MCF 10A (cell line): Measurements from ENCODE around the gene TMUB1. TPM values are rescaled to one million over a fixed set of nuclear protein-coding genes. Genes with fewer than 3 reads are reported as not detected.

ENCODE experiments used
- BruUV-seq: library from RNA; stranded (reverse); fragments of 400-500 nt; replicated peaks from 2 replicates; lab custom pipeline; 2021; lab: Mats Ljungman, UMichigan
- CTCF ChIA-PET: fragments of 300-600 bp; sonication (Branson Sonifier 250); formaldehyde crosslinking; extraction: SDS; loops from one replicate; lab custom pipeline; 2021; ENCODE audit warnings: antibody characterized with exemption, inconsistent platforms; lab: Yijun Ruan, JAX
- POLR2A ChIA-PET: fragments of 300-600, 350-650 bp; sonication (Branson Sonifier 250); formaldehyde crosslinking; extraction: SDS; loops from one replicate; lab custom pipeline; 2020; ENCODE audit warnings: antibody characterized with exemption, inconsistent platforms; lab: Yijun Ruan, JAX
- DNase-seq: peaks from one replicate; pipeline ENCODE4 v3.0.0-alpha.2; 2018; ENCODE audit not compliant: unreplicated experiment
- H3K27ac Mint-ChIP-seq: one replicate; pipeline ENCODE4 v1.8.0; 2022; ENCODE audit warnings: mild to moderate bottlenecking, low read depth, mixed read lengths; ENCODE audit not compliant: unreplicated experiment
- H3K27me3 Mint-ChIP-seq: one replicate; pipeline ENCODE4 v1.8.0; 2022; ENCODE audit warnings: mixed read lengths; ENCODE audit not compliant: insufficient read depth, unreplicated experiment
- H3K36me3 Mint-ChIP-seq: one replicate; pipeline ENCODE4 v1.8.0; 2022; ENCODE audit warnings: mild to moderate bottlenecking, moderate library complexity, mixed read lengths; ENCODE audit not compliant: insufficient read depth, unreplicated experiment
- H3K4me1 Mint-ChIP-seq: one replicate; pipeline ENCODE4 v1.8.0; 2022; ENCODE audit warnings: mixed read lengths; ENCODE audit not compliant: insufficient read depth, unreplicated experiment
- H3K4me3 Mint-ChIP-seq: one replicate; pipeline ENCODE4 v1.8.0; 2022; ENCODE audit warnings: mild to moderate bottlenecking, moderate library complexity, mixed read lengths; ENCODE audit not compliant: unreplicated experiment
- H3K9me3 Mint-ChIP-seq: one replicate; pipeline ENCODE4 v1.8.0; 2022; ENCODE audit warnings: mixed read lengths; ENCODE audit not compliant: unreplicated experiment
- intact Hi-C: fragments of 100-400 bp; cut with micrococcal nuclease; formaldehyde crosslinking; loops from 2 replicates; pipeline ENCODE4 v1.14.1; 2022
- total RNA-seq: library from RNA; stranded (reverse); gene quantifications from 2 replicates; pipeline ENCODE4 v1.2.3, GENCODE V29; 2022
- TF ChIP-seq, protein P1 (sequence below): fragments of 200-600 bp; IDR thresholded peaks from one replicate; pipeline ENCODE4 v1.8.0; 2022; ENCODE audit warnings: antibody characterized with exemption, mild to moderate bottlenecking; ENCODE audit not compliant: unreplicated experiment

The TMUB1 gene
- total RNA-seq, 1 experiment from 2014 or later = 30.1 TPM

DNA sequence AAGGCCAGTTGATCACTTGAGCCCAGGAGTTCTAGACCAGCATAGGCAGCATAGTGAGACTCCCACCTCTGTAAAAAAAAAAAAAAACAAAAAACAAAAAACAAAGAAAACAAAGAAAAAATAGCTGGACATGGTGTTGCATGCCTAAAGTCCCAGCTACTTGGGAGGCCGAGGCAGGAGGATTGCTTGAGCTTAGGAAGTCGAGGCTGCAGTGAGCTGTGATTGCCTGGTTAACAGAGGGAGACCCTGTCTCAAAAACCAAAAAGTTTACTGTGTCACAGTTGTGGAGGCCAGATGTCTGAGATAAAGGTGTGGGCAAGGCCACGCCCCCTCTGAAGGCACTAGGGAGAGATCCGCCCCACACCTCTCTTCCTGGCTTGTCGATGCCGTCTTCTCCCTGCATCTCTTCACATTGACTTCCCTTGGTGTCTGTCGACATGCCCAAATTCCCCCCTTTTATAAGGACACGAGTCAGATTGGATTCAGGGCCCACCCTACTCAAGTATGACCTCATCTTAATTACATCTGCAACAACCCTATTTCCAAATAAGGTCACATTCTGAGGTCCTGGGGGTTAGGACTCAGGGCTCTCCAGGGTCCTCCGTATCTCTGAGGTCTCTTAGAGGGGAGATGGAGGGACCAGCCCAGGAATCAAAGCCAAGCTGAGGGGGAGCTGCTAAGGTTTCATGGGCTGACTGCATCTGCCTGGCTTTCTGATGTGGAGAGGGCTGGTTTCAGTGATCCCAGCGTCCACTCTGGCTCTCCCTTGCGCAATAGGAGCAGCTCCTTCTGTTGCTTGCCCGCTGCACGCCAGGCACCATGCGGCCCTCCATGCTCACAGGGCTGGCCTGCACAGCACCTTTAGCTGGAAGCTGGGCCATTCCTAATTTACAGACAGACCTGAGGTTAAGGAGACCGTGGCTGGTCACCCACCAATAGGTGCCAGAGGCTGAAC is 26.1 kb upstream of the TMUB1 start:
- Mint-ChIP-seq H3K27ac (peak overlapping the region; percentile 13), H3K4me3 (no peak overlapping the region), H3K27me3 (no peaks in the 10 kb centered on the region), H3K36me3 (peaks cover 25% of the 10 kb centered on the region), H3K9me3 (no peaks in the 10 kb centered on the region), H3K4me1 (peaks cover 23% of the 10 kb centered on the region)
- TF ChIP-seq, protein P1, sequence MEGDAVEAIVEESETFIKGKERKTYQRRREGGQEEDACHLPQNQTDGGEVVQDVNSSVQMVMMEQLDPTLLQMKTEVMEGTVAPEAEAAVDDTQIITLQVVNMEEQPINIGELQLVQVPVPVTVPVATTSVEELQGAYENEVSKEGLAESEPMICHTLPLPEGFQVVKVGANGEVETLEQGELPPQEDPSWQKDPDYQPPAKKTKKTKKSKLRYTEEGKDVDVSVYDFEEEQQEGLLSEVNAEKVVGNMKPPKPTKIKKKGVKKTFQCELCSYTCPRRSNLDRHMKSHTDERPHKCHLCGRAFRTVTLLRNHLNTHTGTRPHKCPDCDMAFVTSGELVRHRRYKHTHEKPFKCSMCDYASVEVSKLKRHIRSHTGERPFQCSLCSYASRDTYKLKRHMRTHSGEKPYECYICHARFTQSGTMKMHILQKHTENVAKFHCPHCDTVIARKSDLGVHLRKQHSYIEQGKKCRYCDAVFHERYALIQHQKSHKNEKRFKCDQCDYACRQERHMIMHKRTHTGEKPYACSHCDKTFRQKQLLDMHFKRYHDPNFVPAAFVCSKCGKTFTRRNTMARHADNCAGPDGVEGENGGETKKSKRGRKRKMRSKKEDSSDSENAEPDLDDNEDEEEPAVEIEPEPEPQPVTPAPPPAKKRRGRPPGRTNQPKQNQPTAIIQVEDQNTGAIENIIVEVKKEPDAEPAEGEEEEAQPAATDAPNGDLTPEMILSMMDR = no peak
- ChIA-PET POLR2A (interaction anchor here (2.0 to 8.4 kb wide), 2 partner anchors 21 to 48 kb away, joined by 9 to 80 read pairs; partner anchors contain the start of gene SLC4A2), CTCF (interaction anchor here (0.6 to 15.6 kb wide), 13 partner anchors 11 to 1381 kb away, joined by 3 to 315 read pairs (median 9); partner anchors contain the start of genes ABCB8, AGAP3, CDK5 and SLC4A2)
- no TSS peak for BruUV-seq
- no peak for DNase-seq
- intact Hi-C loops = loop anchor here (5.0 kb wide), 2 partner anchors 142 to 332 kb away; no protein-coding TSS in a partner anchor

DNA sequence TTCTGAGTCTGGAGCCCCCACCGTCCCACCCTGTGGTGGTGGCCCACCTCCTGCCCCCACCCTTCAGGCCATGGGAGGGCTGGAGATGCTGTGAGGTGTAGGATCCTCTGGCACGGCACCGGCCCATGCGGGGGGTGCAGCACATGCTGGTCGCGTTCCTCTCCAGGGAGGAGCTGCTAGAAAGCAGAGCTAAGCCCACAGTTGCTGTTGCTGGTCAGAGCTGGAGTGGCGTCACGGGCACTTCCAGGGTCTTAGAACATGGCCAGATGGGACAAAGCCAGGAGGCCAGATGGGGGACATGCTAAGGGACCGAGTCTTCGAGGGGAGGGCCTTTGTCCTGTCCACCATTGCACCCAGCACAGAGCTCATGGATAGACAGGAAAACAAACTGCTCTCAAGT is 24.6 kb upstream of the TMUB1 start:
- peaks cover 19% of the 10 kb centered on the region for H3K4me1 Mint-ChIP-seq
- H3K9me3 Mint-ChIP-seq = no peaks in the 10 kb centered on the region
- TF ChIP-seq, protein P1 = no peak
- POLR2A ChIA-PET = interaction anchor here (0.7 to 1.7 kb wide), 2 partner anchors 8 to 106 kb away, joined by 3 to 6 read pairs; no protein-coding TSS in a partner anchor
- no peak overlapping the region for H3K4me3 Mint-ChIP-seq
- DNase-seq = no peak
- CTCF ChIA-PET = interaction anchor here (0.6 to 15.6 kb wide), 8 partner anchors 8 to 1835 kb away, joined by 3 to 315 read pairs (median 4); partner anchors contain the start of genes AGAP3 and TMUB1
- H3K27ac Mint-ChIP-seq = no peak overlapping the region
- no TSS peak for BruUV-seq
- H3K27me3 Mint-ChIP-seq = no peaks in the 10 kb centered on the region
- peaks cover 13% of the 10 kb centered on the region for H3K36me3 Mint-ChIP-seq
- intact Hi-C loops = no loop called here

DNA sequence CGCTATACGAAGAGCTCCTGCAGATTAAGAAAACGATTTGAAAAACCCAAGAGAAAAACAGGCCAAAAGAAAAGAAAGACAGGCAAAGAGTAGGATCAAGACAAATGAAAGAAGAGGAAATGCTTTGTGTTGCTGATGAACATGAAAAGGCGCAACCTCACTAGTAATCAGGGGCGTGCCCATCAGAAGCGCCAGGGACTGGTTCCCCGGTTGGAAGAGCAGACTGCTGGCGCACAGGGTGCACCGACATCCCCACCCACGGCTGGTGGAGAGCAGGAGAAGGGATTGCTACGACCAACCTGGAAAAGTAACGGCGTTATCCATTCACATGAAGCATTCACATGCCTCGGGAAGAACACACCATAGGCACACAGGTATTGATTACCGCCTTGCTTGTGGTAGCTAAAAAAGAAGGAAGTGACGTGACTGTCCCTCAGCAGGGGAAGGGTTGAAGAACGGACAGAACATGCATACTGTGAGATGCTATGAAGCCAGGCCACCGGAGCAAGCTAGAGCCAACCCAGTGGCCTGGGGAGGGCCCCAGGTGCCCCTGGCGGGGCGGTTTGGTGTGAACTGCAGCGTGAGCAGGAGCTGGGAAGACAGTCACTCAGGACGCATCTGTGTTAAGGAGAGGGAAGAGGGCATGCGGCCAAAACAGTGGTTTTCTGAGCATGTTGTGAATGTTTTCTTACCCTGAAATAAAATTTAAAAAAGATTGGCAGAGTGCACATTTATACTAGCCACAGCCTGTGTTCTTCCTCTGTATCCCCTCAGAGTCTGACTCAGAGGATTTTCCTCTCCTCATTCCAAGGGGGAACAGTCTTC is 21.3 kb upstream of the TMUB1 start:
- Mint-ChIP-seq H3K27ac (peak overlapping the region; percentile 18), H3K9me3 (no peaks in the 10 kb centered on the region), H3K27me3 (no peaks in the 10 kb centered on the region), H3K36me3 (peaks cover 11% of the 10 kb centered on the region), H3K4me1 (peaks cover 10% of the 10 kb centered on the region), H3K4me3 (no peak overlapping the region)
- BruUV-seq = no TSS peak
- intact Hi-C loops = no loop called here
- TF ChIP-seq, protein P1 = no peak
- CTCF ChIA-PET = interaction anchor here (1.0 to 15.6 kb wide), 3 partner anchors 7 to 67 kb away, joined by 3 to 315 read pairs (median 45); partner anchors contain the start of genes AGAP3 and TMUB1
- POLR2A ChIA-PET = interaction anchor here (1.3 kb wide), 2 partner anchors 9 to 13 kb away, joined by 3 to 5 read pairs; no protein-coding TSS in a partner anchor
- DNase-seq = no peak
